HG03378 (cell line): ENCODE results near the gene MGLL.

Source experiments
- ATAC-seq: cut with Tn5 transposase; IDR thresholded peaks from one replicate; pipeline ENCODE4 v1.9.1; 2021; ENCODE audit warnings: mild to moderate bottlenecking, moderate library complexity; ENCODE audit not compliant: unreplicated experiment

The MGLL gene

DNA sequence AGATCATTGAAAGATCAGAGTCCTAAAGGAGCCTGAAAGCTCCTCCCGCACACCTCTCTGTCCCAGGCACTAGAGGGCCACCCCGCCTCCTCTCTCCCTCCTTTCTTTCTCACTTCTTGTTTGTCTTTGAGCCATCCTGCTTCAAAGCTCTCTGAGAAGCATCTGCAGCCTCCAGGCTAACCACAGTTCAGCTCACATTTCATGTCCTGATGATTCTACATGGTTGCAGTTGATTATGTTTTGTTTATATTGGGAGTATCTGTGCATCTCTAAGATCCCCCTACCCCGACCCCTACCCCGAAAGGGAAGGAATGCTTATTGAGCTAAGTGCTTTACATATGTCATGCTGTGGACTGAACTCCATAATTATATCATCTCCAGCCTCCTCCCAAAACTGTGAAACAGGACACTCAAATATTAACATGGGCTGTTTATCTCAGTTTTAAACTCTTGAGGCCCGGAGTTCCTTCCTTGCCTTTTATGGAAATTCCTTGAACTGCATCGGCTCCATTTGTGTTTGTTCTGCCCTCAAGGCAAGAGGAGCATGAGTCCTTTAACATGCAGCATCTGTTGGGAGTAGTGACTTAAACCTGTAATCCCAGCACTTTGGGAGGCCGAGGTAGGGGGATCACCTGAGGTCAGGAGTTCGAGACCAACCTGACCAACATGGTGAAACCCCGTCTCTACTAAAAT lies 30.9 kb downstream of the MGLL start:
- no peak for ATAC-seq

DNA sequence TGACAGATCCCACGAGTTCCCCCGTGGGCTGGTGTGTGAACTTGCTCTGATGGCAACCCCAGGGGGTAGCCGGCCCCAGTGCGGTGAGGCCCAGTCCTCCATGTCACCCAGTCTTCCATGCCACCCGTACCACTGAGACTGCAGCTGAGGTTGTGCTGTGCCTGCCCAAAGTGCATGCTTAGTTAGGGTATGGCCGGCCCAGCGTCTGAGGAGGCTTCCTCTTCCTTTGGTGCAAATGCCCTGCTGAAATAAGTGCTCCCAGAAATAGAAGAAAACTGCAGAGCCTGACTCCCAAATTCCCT lies 31.5 kb downstream of the MGLL start:
- no peak for ATAC-seq

DNA sequence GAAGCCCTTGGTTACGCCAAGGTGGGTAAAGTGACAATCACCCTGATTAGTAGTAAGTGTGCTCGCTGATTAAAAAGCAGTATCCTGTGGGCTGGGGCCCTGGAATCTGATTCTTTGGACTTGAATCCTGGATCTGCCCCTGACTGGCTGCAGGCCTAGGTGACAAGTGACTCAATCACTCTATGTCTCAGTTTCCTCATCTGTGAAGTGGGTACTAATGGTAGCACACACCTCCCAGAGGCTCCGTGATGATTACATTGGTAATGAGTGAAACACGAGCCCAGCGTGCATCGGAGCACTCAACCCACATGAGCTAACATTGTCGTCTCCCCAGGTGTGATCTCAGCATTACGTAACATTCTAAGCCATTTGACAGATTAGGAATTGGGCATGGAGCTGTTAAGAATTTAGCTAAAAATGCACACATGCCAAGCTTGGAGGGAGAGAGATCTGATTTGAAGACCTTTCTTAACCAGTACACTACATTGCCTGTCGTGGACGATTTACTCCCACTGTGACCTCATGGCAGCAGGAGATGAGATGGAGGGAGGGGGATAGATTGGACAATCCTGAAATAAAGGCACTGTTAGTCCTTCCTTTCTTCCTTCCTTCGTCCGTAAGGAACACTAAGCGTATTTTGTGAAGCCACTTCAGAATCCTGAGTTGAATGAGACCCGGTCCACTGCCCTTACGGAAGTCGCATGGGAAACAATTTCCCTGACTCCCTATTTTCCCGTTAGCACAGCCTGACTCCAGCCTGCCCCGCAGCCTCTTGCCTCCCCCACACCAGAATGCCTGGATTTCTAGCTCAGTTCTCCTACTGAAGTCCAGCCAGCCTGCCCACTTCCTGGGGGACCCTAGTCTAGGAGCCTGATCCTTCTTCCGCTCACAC lies 32.1 kb downstream of the MGLL start:
- no peak for ATAC-seq

DNA sequence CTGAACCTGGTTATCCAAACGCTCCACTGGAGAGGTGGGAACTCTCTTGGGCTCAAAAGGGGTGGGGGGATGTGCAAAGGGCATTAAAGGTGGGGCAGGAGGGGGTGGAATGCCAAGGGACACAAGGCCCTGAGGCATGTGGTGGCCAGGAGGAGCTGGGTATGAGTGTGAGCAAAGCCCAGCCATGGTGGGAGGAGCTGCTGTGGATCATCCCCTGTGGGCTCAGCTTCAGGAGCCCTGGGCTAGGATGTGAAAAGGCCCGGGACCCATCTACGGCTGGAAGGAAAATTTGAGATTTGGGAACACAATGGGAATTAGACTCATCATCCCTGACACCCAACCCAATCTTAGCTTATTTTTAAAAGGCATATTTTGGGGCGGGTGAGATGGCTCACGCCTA lies 33.3 kb downstream of the MGLL start:
- no peak for ATAC-seq

DNA sequence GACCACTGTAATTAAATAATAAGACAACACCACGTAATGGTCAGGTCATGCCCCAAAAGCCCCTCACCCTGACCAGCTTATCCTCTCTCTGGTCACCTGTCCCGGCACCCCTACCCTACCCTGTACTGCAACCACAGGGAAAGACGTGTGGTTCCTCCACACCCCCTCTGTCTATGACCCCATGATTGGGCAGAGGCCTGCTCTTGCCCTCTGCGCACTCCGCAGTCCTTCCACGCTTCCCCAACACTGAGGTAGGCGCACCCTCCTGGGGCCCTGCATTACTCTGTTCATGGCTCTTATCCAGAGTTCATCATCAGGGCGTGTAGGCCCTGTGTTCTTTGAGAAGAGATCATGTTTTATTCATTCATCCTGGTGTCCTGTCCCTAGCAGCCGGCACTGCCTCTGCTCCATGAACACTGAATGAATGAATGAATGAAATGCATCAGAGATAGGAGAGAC lies 33.8 kb downstream of the MGLL start:
- ATAC-seq: no peak

DNA sequence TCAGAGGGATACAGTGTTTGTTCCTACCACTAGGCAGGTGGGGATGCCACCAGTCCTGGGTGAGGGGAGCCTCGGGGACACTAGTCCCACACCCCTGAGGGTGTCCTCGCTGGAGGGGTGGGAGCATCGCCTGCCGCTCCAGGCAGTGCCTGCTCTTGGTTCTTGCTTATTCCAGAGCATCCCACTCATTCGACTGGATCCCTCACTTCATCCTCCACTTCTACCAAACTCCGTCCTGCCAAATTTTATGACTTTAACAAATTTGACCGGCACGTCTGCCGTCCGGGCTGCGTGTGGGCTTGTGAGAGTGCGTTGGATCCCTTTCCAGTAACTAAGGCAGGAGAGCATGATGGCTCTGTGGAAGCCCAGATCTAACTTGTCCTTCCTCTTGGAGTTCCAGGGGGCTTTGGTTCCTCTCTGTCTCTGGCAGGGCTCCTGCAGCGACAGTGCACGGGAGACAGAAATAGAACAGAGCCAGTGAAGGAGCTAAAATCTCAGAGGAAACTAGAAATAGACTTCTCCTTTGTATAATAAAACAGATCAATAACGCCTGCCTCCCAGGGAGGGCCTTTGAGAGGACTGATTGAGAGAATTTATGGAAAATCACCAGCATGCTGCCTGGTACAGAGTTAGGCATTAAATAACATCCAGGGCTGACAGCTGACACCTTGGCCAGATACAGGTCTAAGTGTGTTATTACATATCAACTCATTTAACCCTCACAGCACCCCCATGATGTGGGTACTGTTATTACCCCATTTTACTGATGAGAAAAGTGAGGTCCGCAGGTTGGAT lies 34.5 kb downstream of the MGLL start:
- no peak for ATAC-seq

DNA sequence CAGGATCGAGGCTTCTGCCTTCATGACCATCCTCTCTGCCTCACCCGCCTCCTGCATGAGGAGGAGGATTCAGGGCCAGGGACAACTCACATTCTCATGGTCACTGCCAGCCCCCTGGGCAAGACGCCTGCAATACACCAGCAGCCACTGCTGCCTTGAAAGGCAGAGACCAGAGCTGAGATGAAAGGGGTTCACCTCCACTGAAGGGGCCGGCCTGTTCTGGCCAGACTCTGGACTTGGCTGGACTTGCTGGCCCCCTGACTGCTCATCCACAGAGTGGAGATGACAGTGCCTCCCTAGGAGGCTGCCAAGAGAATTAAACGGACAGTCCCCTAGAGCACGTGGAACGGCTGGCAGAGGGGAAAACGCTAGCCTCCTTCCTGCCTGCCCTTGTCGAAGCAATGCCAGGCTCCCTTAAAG lies 35.2 kb downstream of the MGLL start:
- no peak for ATAC-seq

DNA sequence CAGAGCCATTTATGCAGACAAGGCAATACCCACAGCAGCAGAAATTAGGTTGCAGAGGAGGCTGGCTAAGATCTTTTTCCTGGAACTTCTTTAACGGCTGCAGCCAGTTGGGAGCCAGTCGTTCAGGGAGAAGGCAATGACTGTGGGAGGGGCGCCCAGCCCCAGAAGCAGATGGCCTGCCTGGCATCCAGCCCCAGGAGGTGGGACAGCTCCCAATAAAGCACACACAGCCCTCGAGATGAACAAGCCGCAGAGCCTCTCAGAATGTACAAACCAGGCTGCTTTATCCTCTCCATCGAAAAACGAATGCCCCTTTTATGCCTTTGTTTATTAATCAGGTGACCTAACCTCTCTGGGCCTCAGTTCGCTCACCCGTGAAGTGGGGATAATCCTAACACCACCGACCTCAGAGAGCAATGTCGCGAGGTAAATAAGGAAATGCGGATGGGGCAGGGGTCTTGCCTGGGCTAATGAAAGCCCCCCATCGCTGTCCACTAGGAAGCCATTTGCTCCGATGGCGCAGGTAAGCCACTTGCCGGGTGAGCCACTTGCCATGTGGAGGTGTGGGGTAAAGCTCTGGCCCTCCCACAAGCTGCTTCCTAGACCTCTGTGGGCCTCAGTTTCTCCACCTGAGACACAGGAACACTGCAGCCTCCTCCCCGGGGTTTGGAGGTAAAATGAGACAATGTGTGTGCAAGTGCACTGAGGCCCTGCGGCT lies 35.8 kb downstream of the MGLL start:
- no peak for ATAC-seq

DNA sequence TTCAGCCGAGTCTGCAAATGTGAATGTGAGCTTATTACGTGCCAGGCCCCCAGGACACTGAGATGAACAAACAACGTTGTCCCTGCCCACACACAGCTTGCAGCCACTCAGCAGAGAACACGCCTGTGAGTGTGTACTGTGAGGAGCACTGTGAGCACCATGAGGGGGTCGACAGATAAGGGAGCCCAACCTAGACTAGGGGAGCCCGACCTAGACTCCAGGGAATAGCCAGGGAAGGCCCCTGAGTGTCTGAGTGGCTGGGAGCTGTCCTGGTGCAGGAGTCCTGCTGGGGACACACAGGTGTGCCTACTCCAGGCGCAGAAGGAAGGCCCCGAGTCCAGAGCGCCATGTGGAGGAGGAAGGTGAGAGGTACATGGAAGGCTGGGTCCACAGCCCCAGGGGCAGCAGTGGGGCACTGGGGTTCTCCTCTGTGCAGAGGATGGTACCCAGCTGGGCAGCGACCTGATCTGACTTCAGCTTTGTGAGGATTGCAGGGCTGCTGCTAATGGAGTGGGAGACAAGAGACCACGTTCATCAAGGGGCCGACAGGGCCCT lies 36.5 kb downstream of the MGLL start:
- no peak for ATAC-seq

DNA sequence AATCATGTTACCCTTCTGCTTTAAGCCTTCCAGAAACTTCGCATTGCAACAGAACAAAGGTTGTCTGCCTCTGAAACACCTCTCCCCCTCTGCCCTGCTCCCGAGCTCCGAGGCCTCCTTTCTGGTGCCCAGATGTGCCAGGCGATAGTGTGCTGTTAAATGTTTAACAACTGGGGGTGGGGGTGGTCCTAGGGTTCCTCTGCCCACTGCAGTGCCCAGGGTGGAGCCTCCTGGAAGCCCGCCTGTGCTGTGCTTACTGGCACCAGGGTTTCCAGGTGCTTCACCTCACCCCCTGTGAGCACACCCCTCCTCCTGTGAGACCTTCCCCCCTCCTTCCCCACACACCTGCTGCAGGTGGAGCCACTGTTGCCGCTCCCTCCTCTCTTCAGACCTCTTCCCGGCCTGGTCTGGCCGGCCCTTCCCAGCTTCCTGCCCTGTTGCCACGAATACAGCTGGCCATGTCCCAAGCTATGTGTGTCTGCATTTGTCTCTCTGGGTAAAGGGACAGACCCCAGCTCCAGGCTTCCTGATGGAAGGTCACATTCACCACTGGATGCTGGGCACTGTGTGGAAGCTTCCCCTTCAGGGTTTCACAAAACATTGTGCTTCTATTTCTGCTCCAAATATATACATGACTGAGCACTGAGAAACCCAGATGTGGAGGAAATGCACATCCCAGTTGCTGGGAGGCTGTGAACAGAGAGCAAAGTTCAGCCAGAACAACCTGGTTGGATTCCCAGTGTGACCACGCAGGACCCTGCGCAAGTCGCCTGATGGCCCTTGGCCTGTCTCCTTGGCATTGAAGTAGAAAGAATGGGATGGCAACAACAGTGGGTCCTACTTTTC lies 37.2 kb downstream of the MGLL start:
- no peak for ATAC-seq

DNA sequence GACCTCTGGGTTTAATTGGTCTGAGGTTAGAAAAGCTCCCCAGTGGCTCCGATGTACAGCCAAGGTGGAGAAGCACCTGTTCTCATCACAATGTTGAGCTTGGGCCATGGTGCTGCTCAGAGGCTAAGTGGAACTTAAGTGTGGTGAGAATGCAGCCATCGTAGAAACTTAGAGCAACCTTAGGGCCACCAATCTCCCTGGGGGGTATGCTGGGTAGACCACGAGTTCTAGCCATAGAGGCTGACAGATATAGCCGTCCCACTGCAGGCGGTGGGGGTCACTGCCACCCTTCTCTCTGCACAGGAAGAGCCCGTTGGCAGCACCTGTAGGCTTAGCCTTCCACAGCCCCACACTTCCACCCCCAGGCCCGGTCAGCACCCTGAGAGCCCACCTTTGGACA lies 38.0 kb downstream of the MGLL start:
- no peak for ATAC-seq

DNA sequence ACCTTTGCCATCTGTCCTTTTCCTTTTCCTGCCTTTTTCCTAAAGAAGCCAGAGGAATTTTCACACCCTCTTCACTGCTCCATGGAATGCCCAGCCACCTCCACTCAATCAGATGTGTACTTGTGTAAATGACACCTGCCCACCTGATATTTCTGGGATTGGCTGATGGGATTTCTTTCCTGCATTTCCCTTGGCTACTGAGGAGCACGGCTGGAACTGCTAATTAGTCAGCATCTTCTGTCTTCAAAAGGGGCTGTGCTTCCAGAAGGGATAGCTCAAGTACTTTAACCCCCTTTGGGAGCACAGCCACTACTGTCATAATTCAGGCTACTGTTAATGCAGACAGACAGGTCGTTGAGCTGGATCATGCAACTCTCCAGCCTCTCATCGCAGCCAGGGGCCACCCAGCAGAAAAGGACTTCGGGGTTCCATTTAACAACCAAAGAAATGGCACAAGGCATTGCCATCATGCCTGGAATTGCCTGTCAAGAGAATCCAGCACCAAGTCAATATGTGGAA lies 38.6 kb downstream of the MGLL start:
- no peak for ATAC-seq

DNA sequence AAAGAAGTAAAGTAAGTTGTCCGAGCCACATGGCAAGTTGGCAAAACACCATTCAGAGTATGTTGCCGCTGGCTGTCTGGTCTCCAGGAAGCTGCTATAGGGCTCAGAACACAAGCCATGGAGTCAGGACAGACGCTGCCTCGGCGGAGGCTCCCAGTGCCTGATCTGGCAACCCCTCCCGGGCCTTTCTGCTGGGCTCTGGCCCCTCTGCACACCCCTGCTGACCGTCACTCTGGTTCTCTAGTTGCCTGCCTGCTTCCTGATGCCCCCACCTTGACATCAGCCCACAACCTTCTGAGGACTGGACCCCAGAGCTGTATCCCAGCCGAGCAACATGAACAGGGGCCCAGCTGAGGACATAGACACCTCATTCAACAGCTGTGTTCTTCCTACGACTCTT lies 39.1 kb downstream of the MGLL start:
- ATAC-seq: no peak

DNA sequence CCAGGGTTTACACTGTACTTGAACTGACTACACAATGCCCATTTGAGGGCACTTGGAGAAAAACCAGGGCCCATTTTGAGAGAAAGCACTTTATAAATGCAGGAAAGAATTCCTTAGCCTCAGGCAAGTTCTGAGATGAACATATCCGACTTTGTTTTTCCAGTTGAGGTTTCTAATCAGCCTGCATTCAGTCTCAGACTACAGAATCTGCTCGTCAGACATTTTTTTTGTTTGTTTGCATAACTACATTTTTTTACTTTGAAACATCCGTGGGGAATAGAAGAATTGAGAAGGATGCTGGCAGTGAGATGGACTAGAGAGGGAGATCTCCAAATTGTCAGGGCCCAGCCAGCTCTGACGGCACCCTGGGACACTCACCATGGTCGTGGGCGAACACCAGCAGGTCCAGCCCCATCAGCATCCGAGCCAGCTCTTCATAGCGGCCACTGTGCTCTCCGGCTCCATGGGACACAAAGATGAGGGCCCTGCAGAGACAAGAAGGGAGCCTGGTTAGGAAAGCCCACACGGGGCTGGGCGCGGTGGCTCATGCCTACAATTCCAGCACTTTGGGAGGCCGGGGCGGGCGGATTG lies 40.8 kb downstream of the MGLL start:
- ATAC-seq: no peak

DNA sequence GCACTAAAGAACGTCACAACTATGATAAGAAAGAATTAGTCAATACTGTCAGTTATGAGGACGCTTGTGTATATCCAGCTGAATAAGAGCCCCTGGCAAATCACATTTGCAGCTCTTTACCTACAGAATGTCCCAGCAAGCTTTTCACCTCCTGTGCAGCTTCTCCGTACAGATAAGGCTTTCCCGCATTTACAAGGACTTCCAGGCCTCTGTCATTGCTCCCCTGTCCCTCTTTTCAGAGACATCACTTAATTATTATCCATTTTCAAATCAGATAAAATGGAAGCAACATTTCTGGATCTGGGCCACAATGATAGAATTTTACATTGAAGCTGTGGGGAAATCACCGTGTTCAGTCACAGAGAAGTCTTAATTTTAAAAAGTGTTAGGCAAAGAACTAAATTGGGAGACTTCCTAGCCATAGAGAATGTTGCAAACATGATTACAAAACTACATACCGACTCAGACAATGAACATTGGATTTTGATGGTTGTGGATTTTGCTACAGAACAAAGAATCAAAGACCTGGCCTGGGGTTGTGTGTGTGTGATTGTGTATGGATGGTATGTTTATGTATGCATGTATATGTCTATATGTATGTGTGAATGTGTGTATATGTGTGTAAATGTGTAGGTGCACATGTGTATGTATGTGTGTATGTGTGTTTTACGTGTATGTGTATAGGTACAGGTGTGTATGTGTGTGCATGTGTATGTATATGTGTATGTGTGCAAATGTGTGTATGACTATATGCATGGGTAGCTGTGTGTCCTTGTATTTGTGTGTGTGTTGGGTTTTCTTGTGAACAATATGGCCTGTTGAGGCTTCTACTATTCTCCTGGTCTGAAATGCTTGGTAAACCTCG lies 41.5 kb downstream of the MGLL start:
- no peak for ATAC-seq

DNA sequence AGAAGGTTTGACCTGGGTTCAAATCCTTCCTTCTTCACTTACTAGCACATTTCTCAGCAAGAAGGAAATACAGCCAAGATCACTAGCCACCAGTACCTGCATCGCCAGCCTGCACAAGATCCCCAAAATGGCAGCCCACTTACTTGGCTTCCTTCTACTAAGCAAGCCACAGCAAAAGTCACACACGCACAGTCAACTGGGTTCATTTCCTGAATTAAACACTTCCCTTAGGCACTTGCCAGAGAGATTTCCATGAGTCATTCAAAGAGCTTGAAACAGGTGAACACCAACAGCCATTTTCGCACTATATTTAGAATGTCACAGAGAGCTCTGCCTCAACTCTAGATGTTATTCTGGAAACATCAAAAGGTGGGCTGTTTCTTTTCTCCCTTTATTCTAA lies 42.6 kb downstream of the MGLL start:
- peak; percentile 53 for ATAC-seq

DNA sequence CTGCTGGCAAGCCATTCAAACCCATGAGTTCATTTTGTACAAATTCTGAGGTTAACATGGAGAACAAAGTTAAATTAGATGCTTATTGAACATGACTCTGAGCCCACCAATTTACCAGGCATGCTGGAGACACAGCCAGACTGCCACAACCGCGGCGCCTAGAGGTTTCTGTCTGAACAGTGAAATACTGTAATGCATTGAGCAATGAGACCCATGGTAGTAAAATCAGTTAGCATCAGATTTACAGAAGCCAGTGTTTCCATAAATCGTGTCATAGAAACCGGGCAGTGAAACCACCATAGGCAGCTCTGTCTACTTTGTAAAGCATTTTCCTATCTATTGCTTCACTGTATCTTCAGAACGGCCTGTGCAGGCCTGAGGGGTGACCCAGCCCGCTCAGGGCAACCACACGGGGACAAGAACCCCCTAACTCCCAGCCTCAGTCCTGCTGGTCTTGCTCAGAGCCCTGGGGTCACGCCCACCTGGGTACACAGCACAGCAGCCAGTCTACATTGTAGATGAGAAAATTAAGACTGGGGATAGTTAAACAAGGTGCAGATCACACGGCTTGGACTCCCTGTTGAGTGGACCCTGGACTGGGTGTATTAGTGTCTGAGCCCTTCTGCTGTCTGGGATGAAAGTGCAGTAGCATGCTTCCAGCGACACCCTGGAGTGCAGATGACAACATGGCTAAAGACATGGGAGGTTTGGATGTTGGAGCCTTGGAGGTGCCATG lies 44.2 kb downstream of the MGLL start:
- no peak for ATAC-seq

DNA sequence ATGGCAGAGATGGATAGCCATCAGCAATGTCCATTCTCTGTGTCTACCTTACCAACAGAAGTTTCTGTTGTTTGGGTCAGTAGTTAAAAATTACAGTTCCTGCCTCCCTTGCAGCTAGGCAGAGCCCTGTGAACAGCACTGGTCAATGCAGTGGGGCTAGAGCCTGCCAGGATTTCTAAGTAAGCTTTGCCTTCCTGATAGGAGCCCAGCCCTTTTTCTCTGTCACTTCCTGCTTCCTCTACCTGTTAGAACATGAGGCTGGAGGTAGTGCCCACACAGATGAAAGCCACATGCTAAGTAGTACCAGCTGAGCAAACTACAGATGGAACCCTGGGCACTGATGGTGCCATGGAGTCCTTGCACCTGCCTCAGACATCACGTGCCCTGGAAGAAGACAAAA lies 45.0 kb downstream of the MGLL start:
- ATAC-seq: no peak
